ENCODE data around the gene NCR3LG1. TPM values are rescaled to one million over a fixed set of nuclear protein-coding genes. Genes with fewer than 3 reads are reported as not detected.

The NCR3LG1 gene
- total RNA-seq, 1 experiment from 2014 or later, result 14.2 TPM

DNA sequence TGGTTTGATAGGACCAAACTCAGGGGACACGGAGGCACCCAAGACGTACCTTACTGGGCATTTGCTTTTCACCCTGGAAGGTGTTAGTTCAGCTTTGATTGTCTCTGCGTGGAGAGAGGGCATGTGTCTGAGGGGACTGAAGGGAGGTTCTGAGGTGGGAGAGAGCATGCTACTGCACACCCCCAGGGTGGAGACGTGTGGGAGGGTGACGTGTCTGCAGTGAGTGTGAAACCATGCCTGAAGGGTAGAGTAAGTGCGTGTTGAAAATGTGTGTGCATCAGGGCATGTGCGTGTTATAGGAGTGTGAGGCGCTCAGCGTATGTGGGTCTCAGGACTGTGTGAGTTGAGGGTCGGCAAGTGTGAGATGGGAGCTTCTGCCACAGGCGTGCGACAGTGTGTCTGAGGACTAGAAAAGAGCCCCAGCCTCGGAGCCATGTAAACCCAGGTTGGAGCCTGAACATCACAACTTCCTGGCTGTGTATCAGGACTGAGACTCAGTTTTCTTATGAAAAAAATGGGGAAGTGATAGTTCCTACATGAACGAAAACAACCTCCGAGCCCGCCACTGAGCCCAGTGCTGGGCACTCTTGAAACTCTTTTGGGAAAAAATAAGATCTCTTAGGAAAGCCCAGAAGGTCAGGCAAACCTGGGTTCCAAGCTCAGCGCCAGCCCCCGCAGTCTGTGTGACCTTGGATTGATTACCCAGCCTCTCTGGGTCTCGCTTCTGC lies 48.6 kb downstream of the NCR3LG1 start:
- H3K27me3 Mint-ChIP-seq (ENCODE audit: insufficient read depth, unreplicated experiment), result peaks cover 18% of the 10 kb centered on the region
- H3K4me1 Mint-ChIP-seq (ENCODE audit: insufficient read depth, unreplicated experiment), result no peaks in the 10 kb centered on the region
- ChIA-PET CTCF (interaction anchor here (0.8 to 1.4 kb wide), 5 partner anchors 16 to 164 kb away, joined by 3 to 6 read pairs (median 5); no protein-coding TSS in a partner anchor), POLR2A (interaction anchor here (0.6 kb wide), 1 partner anchor 910 kb away, joined by 3 read pairs; no protein-coding TSS in a partner anchor)
- BruUV-seq (replicated peaks), result no TSS peak
- H3K4me3 Mint-ChIP-seq (ENCODE audit: unreplicated experiment), result no peak overlapping the region
- H3K36me3 Mint-ChIP-seq (ENCODE audit: insufficient read depth, unreplicated experiment), result no peaks in the 10 kb centered on the region
- H3K9me3 Mint-ChIP-seq (ENCODE audit: unreplicated experiment), result no peaks in the 10 kb centered on the region
- intact Hi-C loops (cut with micrococcal nuclease), result no loop called here
- TF ChIP-seq, protein P1, sequence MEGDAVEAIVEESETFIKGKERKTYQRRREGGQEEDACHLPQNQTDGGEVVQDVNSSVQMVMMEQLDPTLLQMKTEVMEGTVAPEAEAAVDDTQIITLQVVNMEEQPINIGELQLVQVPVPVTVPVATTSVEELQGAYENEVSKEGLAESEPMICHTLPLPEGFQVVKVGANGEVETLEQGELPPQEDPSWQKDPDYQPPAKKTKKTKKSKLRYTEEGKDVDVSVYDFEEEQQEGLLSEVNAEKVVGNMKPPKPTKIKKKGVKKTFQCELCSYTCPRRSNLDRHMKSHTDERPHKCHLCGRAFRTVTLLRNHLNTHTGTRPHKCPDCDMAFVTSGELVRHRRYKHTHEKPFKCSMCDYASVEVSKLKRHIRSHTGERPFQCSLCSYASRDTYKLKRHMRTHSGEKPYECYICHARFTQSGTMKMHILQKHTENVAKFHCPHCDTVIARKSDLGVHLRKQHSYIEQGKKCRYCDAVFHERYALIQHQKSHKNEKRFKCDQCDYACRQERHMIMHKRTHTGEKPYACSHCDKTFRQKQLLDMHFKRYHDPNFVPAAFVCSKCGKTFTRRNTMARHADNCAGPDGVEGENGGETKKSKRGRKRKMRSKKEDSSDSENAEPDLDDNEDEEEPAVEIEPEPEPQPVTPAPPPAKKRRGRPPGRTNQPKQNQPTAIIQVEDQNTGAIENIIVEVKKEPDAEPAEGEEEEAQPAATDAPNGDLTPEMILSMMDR (IDR thresholded peaks at IDR 0.05; ENCODE audit: unreplicated experiment), result no peak
- no peak overlapping the region for H3K27ac Mint-ChIP-seq (ENCODE audit: low read depth, unreplicated experiment)
- no peak for DNase-seq (ENCODE audit: unreplicated experiment)

DNA sequence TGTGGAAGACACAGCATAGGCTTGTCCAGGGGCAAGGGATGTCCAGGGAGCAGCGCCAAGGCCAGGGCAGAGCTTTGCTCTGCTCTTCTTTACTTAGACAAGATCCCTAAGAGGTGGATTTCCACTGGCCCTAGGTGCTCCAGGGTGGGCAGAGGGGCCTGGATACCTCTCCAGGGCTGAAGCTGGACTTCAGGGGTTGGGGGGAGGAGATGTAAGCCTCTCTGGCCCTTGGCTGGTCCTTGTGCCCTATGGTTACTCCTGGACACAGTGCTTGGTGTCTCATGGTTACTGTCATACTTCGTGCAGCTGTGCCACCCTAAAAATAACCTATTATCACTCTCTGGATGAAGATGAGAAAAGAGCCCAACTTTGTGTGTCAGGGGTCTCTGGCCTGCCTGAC lies 49.7 kb downstream of the NCR3LG1 start:
- TF ChIP-seq, protein P1 (IDR thresholded peaks at IDR 0.05; ENCODE audit: unreplicated experiment), result no peak
- intact Hi-C loops (cut with micrococcal nuclease), result no loop called here
- H3K4me1 Mint-ChIP-seq (ENCODE audit: insufficient read depth, unreplicated experiment), result no peaks in the 10 kb centered on the region
- no peak for DNase-seq (ENCODE audit: unreplicated experiment)
- no peaks in the 10 kb centered on the region for H3K9me3 Mint-ChIP-seq (ENCODE audit: unreplicated experiment)
- H3K4me3 Mint-ChIP-seq (ENCODE audit: unreplicated experiment), result no peak overlapping the region
- H3K36me3 Mint-ChIP-seq (ENCODE audit: insufficient read depth, unreplicated experiment), result no peaks in the 10 kb centered on the region
- ChIA-PET POLR2A (no interaction called here), CTCF (interaction anchor here (0.7 to 1.9 kb wide), 4 partner anchors 11 to 127 kb away, joined by 3 to 5 read pairs (median 4); partner anchors contain the start of gene KCNJ11)
- BruUV-seq (replicated peaks), result no TSS peak
- peaks cover 18% of the 10 kb centered on the region for H3K27me3 Mint-ChIP-seq (ENCODE audit: insufficient read depth, unreplicated experiment)
- H3K27ac Mint-ChIP-seq (ENCODE audit: low read depth, unreplicated experiment), result no peak overlapping the region

DNA sequence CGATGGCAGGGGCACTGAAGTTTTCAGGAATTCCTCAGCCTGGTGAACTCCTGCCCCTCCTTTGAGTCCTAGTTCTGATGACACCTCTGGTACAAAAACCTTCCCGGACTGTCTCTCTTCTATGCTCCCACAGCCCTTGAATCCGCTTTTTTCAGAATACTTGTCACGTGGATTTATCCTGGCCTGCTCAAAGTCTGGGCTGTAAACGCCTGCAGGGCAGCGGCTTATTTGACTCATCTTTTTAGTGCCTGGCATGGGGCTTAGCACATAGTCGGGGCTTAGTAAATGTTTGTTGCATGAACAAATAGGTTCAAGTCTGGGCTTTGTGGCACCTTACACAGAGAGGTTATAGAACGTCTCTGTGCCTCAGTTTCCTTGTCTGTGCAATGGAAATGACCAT lies 50.2 kb downstream of the NCR3LG1 start:
- ChIA-PET POLR2A (no interaction called here), CTCF (interaction anchor here (0.7 to 1.9 kb wide), 3 partner anchors 12 to 126 kb away, joined by 3 to 4 read pairs (median 3); partner anchors contain the start of gene KCNJ11)
- H3K4me3 Mint-ChIP-seq (ENCODE audit: unreplicated experiment), result no peak overlapping the region
- DNase-seq (ENCODE audit: unreplicated experiment), result no peak
- H3K27ac Mint-ChIP-seq (ENCODE audit: low read depth, unreplicated experiment), result no peak overlapping the region
- H3K27me3 Mint-ChIP-seq (ENCODE audit: insufficient read depth, unreplicated experiment), result peaks cover 18% of the 10 kb centered on the region
- intact Hi-C loops (cut with micrococcal nuclease), result no loop called here
- no peaks in the 10 kb centered on the region for H3K4me1 Mint-ChIP-seq (ENCODE audit: insufficient read depth, unreplicated experiment)
- no peaks in the 10 kb centered on the region for H3K36me3 Mint-ChIP-seq (ENCODE audit: insufficient read depth, unreplicated experiment)
- H3K9me3 Mint-ChIP-seq (ENCODE audit: unreplicated experiment), result no peaks in the 10 kb centered on the region
- BruUV-seq (replicated peaks), result no TSS peak
- TF ChIP-seq, protein P1 (IDR thresholded peaks at IDR 0.05; ENCODE audit: unreplicated experiment), result no peak

DNA sequence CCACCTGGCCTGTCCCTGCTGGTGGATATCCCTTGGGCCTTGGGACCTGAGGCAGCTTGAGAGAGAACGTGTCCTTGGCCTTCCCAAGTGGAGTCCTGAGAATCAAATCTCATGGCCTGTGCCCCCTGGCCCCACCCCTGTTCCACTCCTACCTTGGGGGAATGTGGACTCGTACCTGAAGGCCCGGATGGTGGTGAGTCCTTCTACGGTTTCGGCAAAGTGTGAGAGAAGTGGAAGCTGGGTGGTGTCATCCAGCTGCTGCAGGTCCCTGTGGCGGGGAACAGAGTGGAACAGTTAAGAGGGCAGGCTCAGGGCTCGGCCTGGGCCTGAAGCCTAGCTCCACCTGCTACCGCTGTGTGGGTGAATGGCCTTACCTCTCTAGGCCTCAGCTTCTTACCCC lies 50.9 kb downstream of the NCR3LG1 start:
- CTCF ChIA-PET, result interaction anchor here (0.6 to 1.9 kb wide), 6 partner anchors 13 to 193 kb away, joined by 3 to 4 read pairs (median 3); partner anchors contain the start of gene KCNJ11
- DNase-seq (ENCODE audit: unreplicated experiment), result no peak
- intact Hi-C loops (cut with micrococcal nuclease), result no loop called here
- Mint-ChIP-seq H3K4me3 (ENCODE audit: unreplicated experiment) (no peak overlapping the region), H3K36me3 (ENCODE audit: insufficient read depth, unreplicated experiment) (no peaks in the 10 kb centered on the region), H3K4me1 (ENCODE audit: insufficient read depth, unreplicated experiment) (no peaks in the 10 kb centered on the region), H3K27me3 (ENCODE audit: insufficient read depth, unreplicated experiment) (peaks cover 18% of the 10 kb centered on the region), H3K9me3 (ENCODE audit: unreplicated experiment) (no peaks in the 10 kb centered on the region), H3K27ac (ENCODE audit: low read depth, unreplicated experiment) (no peak overlapping the region)
- POLR2A ChIA-PET, result interaction anchor here (0.6 kb wide), 1 partner anchor 1647 kb away, joined by 3 read pairs; no protein-coding TSS in a partner anchor
- TF ChIP-seq, protein P1 (IDR thresholded peaks at IDR 0.05; ENCODE audit: unreplicated experiment), result no peak
- BruUV-seq (replicated peaks), result no TSS peak
